Measurements from ENCODE around the gene DOCK3. TPM values are rescaled to one million over a fixed set of nuclear protein-coding genes. Genes with fewer than 3 reads are reported as not detected.

DOCK3 gene
- polyA plus RNA-seq, 1 donor from 2014 or later: 15.6 TPM

DNA sequence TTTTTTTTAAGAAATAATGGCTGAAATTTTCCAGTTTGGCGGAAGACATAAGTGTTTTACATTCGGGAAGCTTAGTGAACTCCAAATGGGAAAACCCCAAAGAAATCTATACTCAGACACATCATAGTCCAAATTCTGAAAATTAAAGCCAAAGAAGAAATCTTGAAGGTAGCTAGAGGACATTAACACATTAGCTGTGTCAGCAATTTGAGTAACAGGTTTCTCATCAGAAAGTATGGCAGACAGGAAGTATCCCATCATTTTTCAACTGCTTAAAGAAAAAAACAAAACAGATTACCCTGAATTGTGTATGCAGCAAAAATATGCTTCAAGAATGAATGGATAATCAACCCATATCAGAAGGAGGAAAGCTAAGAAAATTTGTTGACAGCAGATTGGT is 261.7 kb downstream of the DOCK3 start:
- H3F3A ChIP-seq (ENCODE audit: insufficient read depth, low read length, poor library complexity, severe bottlenecking): no peaks in the 10 kb centered on the region
- H3K9me2 ChIP-seq (ENCODE audit: insufficient read depth, low read length): no peaks in the 10 kb centered on the region
- no peaks in the 10 kb centered on the region for H3K36me3 ChIP-seq (ENCODE audit: insufficient read depth, low read length)
- H3K9me3 ChIP-seq (ENCODE audit: low read length): no peaks in the 10 kb centered on the region
- no peak overlapping the region for H3K9ac ChIP-seq (ENCODE audit: low read length)
- H3K4me2 ChIP-seq (ENCODE audit: low read length): no peak overlapping the region
- H4K20me1 ChIP-seq (ENCODE audit: insufficient read depth): no peaks in the 10 kb centered on the region
- H3K27me3 ChIP-seq (ENCODE audit: insufficient read depth, low read depth, low read length): no peaks in the 10 kb centered on the region
- H3K4me3 ChIP-seq (ENCODE audit: low read length): no peak overlapping the region
- no peaks in the 10 kb centered on the region for H3K79me2 ChIP-seq (replicated peaks; ENCODE audit: insufficient read depth, low read length)
- no peak overlapping the region for H3K27ac ChIP-seq (ENCODE audit: low read length)
- TF ChIP-seq RAD21 (conservative IDR thresholded peaks at IDR 0.05) (no peak), SMC3 (conservative IDR thresholded peaks at IDR 0.05; ENCODE audit: poor library complexity) (no peak), EZH2 (IDR thresholded peaks at IDR 0.05; ENCODE audit: borderline replicate concordance, insufficient read depth, low read length, poor library complexity, severe bottlenecking) (no peak), TAF1 (IDR thresholded peaks at IDR 0.05; ENCODE audit: low read depth) (no peak), MXI1 (conservative IDR thresholded peaks at IDR 0.05; ENCODE audit: poor library complexity, severe bottlenecking) (no peak), POLR2AphosphoS5 (IDR thresholded peaks at IDR 0.05) (no peak), EP300 (conservative IDR thresholded peaks at IDR 0.05; ENCODE audit: poor library complexity, severe bottlenecking) (no peak)
- TF ChIP-seq, protein P1, sequence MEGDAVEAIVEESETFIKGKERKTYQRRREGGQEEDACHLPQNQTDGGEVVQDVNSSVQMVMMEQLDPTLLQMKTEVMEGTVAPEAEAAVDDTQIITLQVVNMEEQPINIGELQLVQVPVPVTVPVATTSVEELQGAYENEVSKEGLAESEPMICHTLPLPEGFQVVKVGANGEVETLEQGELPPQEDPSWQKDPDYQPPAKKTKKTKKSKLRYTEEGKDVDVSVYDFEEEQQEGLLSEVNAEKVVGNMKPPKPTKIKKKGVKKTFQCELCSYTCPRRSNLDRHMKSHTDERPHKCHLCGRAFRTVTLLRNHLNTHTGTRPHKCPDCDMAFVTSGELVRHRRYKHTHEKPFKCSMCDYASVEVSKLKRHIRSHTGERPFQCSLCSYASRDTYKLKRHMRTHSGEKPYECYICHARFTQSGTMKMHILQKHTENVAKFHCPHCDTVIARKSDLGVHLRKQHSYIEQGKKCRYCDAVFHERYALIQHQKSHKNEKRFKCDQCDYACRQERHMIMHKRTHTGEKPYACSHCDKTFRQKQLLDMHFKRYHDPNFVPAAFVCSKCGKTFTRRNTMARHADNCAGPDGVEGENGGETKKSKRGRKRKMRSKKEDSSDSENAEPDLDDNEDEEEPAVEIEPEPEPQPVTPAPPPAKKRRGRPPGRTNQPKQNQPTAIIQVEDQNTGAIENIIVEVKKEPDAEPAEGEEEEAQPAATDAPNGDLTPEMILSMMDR (IDR thresholded peaks at IDR 0.05; ENCODE audit: poor library complexity, severe bottlenecking): no peak
- TF ChIP-seq, protein P2, sequence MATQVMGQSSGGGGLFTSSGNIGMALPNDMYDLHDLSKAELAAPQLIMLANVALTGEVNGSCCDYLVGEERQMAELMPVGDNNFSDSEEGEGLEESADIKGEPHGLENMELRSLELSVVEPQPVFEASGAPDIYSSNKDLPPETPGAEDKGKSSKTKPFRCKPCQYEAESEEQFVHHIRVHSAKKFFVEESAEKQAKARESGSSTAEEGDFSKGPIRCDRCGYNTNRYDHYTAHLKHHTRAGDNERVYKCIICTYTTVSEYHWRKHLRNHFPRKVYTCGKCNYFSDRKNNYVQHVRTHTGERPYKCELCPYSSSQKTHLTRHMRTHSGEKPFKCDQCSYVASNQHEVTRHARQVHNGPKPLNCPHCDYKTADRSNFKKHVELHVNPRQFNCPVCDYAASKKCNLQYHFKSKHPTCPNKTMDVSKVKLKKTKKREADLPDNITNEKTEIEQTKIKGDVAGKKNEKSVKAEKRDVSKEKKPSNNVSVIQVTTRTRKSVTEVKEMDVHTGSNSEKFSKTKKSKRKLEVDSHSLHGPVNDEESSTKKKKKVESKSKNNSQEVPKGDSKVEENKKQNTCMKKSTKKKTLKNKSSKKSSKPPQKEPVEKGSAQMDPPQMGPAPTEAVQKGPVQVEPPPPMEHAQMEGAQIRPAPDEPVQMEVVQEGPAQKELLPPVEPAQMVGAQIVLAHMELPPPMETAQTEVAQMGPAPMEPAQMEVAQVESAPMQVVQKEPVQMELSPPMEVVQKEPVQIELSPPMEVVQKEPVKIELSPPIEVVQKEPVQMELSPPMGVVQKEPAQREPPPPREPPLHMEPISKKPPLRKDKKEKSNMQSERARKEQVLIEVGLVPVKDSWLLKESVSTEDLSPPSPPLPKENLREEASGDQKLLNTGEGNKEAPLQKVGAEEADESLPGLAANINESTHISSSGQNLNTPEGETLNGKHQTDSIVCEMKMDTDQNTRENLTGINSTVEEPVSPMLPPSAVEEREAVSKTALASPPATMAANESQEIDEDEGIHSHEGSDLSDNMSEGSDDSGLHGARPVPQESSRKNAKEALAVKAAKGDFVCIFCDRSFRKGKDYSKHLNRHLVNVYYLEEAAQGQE (IDR thresholded peaks at IDR 0.05; ENCODE audit: borderline replicate concordance): no peak
- no peak overlapping the region for H2AFZ ChIP-seq (ENCODE audit: low read depth, low read length)

DNA sequence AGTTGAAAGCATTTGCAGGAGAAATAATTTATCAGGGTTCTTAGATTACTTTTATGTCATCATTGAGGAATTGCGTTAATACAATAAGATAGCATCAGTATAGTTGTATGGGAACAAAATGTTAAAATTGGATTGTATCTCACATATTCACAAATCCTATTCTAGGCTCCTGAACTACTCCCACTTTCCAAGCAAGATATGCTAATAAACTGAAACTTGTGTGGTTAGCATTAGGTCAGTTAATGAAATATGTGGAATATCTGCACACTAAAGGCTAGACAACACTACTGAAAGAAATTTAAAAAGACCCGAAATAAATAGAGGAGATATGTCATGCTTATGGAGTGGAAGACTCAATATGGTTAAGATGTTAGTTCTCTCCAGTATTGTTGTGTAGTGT is 272.7 kb downstream of the DOCK3 start:
- TF ChIP-seq, protein P2 (IDR thresholded peaks at IDR 0.05; ENCODE audit: borderline replicate concordance): no peak
- no peak for TF ChIP-seq RAD21 (conservative IDR thresholded peaks at IDR 0.05)
- no peak for TF ChIP-seq EZH2 (IDR thresholded peaks at IDR 0.05; ENCODE audit: borderline replicate concordance, insufficient read depth, low read length, poor library complexity, severe bottlenecking)
- TF ChIP-seq, protein P1 (IDR thresholded peaks at IDR 0.05; ENCODE audit: poor library complexity, severe bottlenecking): no peak
- no peak for TF ChIP-seq EP300 (conservative IDR thresholded peaks at IDR 0.05; ENCODE audit: poor library complexity, severe bottlenecking)
- no peak for TF ChIP-seq POLR2AphosphoS5 (IDR thresholded peaks at IDR 0.05)
- TF ChIP-seq SMC3 (conservative IDR thresholded peaks at IDR 0.05; ENCODE audit: poor library complexity): no peak
- no peak overlapping the region for H3K4me3 ChIP-seq (ENCODE audit: low read length)
- no peaks in the 10 kb centered on the region for H3K27me3 ChIP-seq (ENCODE audit: insufficient read depth, low read depth, low read length)

More for the DNA sequence above, 272.7 kb downstream of the DOCK3 start:
- H3K9ac ChIP-seq (ENCODE audit: low read length): no peak overlapping the region
- H3K9me2 ChIP-seq (ENCODE audit: insufficient read depth, low read length): no peaks in the 10 kb centered on the region
- no peak overlapping the region for H3K27ac ChIP-seq (ENCODE audit: low read length)
- no peak overlapping the region for H3K4me2 ChIP-seq (ENCODE audit: low read length)
- H3K36me3 ChIP-seq (ENCODE audit: insufficient read depth, low read length): no peaks in the 10 kb centered on the region
- no peaks in the 10 kb centered on the region for H4K20me1 ChIP-seq (ENCODE audit: insufficient read depth)
- H3K9me3 ChIP-seq (ENCODE audit: low read length): no peaks in the 10 kb centered on the region
- H3F3A ChIP-seq (ENCODE audit: insufficient read depth, low read length, poor library complexity, severe bottlenecking): no peaks in the 10 kb centered on the region
- H3K79me2 ChIP-seq (replicated peaks; ENCODE audit: insufficient read depth, low read length): no peaks in the 10 kb centered on the region
- no peak overlapping the region for H2AFZ ChIP-seq (ENCODE audit: low read depth, low read length)

Measured in neural cell (in vitro differentiated cells).